Skeletal muscle tissue (tissue), 4 donors: ENCODE measurements around the gene ELF1. TPM values are rescaled to one million over a fixed set of nuclear protein-coding genes. Genes with fewer than 3 reads are reported as not detected.

Experiments used
- H3K27ac ChIP-seq: one replicate; pipeline ENCODE4 v1.7.0; 2013; ENCODE audit warnings: mild to moderate bottlenecking, low read depth, low read length, inconsistent platforms
- H3K27me3 ChIP-seq, 3 donors: one replicate each; pipeline ENCODE4 v1.7.0; 2013; ENCODE audit warnings: low read length in 3 of 3; ENCODE audit not compliant: control insufficient read depth in 3 of 3, insufficient read depth in 3 of 3
- H3K36me3 ChIP-seq, 3 donors: one replicate each; pipeline ENCODE4 v1.7.0; 2013; ENCODE audit warnings: low read length in 3 of 3; ENCODE audit not compliant: control insufficient read depth in 3 of 3, insufficient read depth in 3 of 3
- H3K4me1 ChIP-seq, 3 donors: one replicate each; pipeline ENCODE4 v1.7.0; 2013; ENCODE audit warnings: low read length in 3 of 3, mild to moderate bottlenecking in 3 of 3; ENCODE audit not compliant: control insufficient read depth in 3 of 3, insufficient read depth in 3 of 3
- H3K4me3 ChIP-seq, 3 donors: one replicate each; pipeline ENCODE4 v1.7.0; 2013; ENCODE audit warnings: low read length in 3 of 3
- H3K9ac ChIP-seq, 3 donors: one replicate each; pipeline ENCODE4 v1.7.0; 2013; ENCODE audit warnings: low read length in 3 of 3, mild to moderate bottlenecking in 3 of 3, moderate library complexity in 2 of 3, low read depth in 1 of 3
- H3K9me3 ChIP-seq, 3 donors: one replicate each; pipeline ENCODE4 v1.7.0; 2013; ENCODE audit warnings: low read length in 3 of 3; ENCODE audit not compliant: control insufficient read depth in 3 of 3
- total RNA-seq: library from RNA; depleted of rRNA; stranded (reverse); fragments of >200 nt; gene quantifications from one replicate; pipeline ENCODE4 v1.2.3, GENCODE V29; 2014
- donor health status: Osteomylitis.

The ELF1 gene
- total RNA-seq, result 33.9 TPM

- H3K36me3 ChIP-seq, result no peaks in the 10 kb centered on the region
- H3K9ac ChIP-seq, result peak within 1 kb of the TSS in 2 of 3 donors; percentile 26 to 60
- H3K4me1 ChIP-seq, result peaks cover 7 to 14% (median 11%) of the 10 kb centered on the region in 3 donors
- H3K27me3 ChIP-seq, result no peaks in the 10 kb centered on the region
- H3K9me3 ChIP-seq, result no peaks in the 10 kb centered on the region
- H3K27ac ChIP-seq, result peak within 1 kb of the TSS; percentile 58
- peak within 1 kb of the TSS in 2 of 3 donors; percentile 30 to 60 for H3K4me3 ChIP-seq
Observed at GRCh38 chr13:41019011-41019487, at the start of gene ELF1. Gene ELF1, minus strand, starts transcription at chr13:41019316. Its CDS starts 37,262 bp downstream, at chr13:40982054.

- peaks cover 13 to 47% (median 39%) of the 10 kb centered on the region in 3 donors for H3K36me3 ChIP-seq
- peaks cover 17 to 32% (median 24%) of the 10 kb centered on the region in 3 donors for H3K4me1 ChIP-seq
- no peaks in the 10 kb centered on the region for H3K9me3 ChIP-seq
- H3K9ac ChIP-seq, result peak overlapping the region in 2 of 3 donors; percentile 27 to 44
- peak overlapping the region; percentile 97 for H3K27ac ChIP-seq
- H3K27me3 ChIP-seq, result no peaks in the 10 kb centered on the region
- peak overlapping the region in 1 of 3 donors; percentile 27 for H3K4me3 ChIP-seq
Observed at GRCh38 chr13:41065078-41065477, 46.0 kb upstream of the ELF1 start.

GRCh38 chr13:41064493-41064892, 45.4 kb upstream of the ELF1 start:
- H3K36me3 ChIP-seq, result peaks cover 9 to 44% (median 34%) of the 10 kb centered on the region in 3 donors
- peak overlapping the region in 2 of 3 donors; percentile 17 to 28 for H3K9ac ChIP-seq
- no peaks in the 10 kb centered on the region for H3K9me3 ChIP-seq
- peaks cover 17 to 32% (median 25%) of the 10 kb centered on the region in 3 donors for H3K4me1 ChIP-seq
- peak overlapping the region; percentile 97 for H3K27ac ChIP-seq
- no peak overlapping the region for H3K4me3 ChIP-seq
- no peaks in the 10 kb centered on the region for H3K27me3 ChIP-seq

GRCh38 chr13:41061914-41062837, 43.1 kb upstream of the ELF1 start:
- Histone ChIP-seq H3K27ac (peak overlapping the region; percentile 97), H3K27me3 (no peaks in the 10 kb centered on the region), H3K4me3 (peak overlapping the region; percentile 88 to 98 (median 96)), H3K9me3 (no peaks in the 10 kb centered on the region), H3K4me1 (peaks cover 33 to 47% (median 44%) of the 10 kb centered on the region in 3 donors), H3K36me3 (peaks cover 3 to 23% (median 20%) of the 10 kb centered on the region in 3 donors), H3K9ac (peak overlapping the region; percentile 81 to 98 (median 94))

- Histone ChIP-seq H3K9me3 (no peaks in the 10 kb centered on the region), H3K36me3 (peaks cover 0 to 14% (median 13%) of the 10 kb centered on the region in 3 donors), H3K4me3 (peak within 1 kb of the TSS; percentile 88 to 98 (median 96)), H3K4me1 (peaks cover 38 to 53% (median 49%) of the 10 kb centered on the region in 3 donors), H3K27me3 (no peaks in the 10 kb centered on the region), H3K27ac (peak within 1 kb of the TSS; percentile 97), H3K9ac (peak within 1 kb of the TSS; percentile 81 to 98 (median 94))
Observed at GRCh38 chr13:41061075-41061913, 42.2 kb upstream of the ELF1 start, which contains the start of gene WBP4. Gene WBP4, plus strand, starts transcription at chr13:41061509. Its CDS starts 165 bp downstream, at chr13:41061674.

- Histone ChIP-seq H3K27me3 (no peaks in the 10 kb centered on the region), H3K9ac (peak overlapping the region; percentile 81 to 98 (median 94)), H3K4me1 (peaks cover 39 to 51% (median 49%) of the 10 kb centered on the region in 3 donors), H3K27ac (peak overlapping the region; percentile 97), H3K36me3 (peaks cover 0 to 10% (median 8%) of the 10 kb centered on the region in 3 donors), H3K4me3 (peak overlapping the region; percentile 88 to 98 (median 96)), H3K9me3 (no peaks in the 10 kb centered on the region)
Observed at GRCh38 chr13:41060724-41061074, 41.6 kb upstream of the ELF1 start.

- Histone ChIP-seq H3K36me3 (peaks cover 0 to 5% (median 5%) of the 10 kb centered on the region in 3 donors), H3K27me3 (no peaks in the 10 kb centered on the region), H3K4me3 (peak overlapping the region; percentile 88 to 98 (median 96)), H3K27ac (peak overlapping the region; percentile 97), H3K9me3 (no peaks in the 10 kb centered on the region), H3K4me1 (peaks cover 34 to 47% (median 46%) of the 10 kb centered on the region in 3 donors), H3K9ac (peak overlapping the region; percentile 81 to 98 (median 94))
Observed at GRCh38 chr13:41060082-41060723, 41.1 kb upstream of the ELF1 start.

- Histone ChIP-seq H3K27ac (peak overlapping the region; percentile 97), H3K9ac (peak overlapping the region; percentile 81 to 98 (median 94)), H3K4me3 (peak overlapping the region; percentile 88 to 98 (median 96)), H3K27me3 (no peaks in the 10 kb centered on the region), H3K4me1 (peaks cover 37 to 52% (median 46%) of the 10 kb centered on the region in 3 donors), H3K9me3 (no peaks in the 10 kb centered on the region), H3K36me3 (peaks cover 0 to 5% (median 3%) of the 10 kb centered on the region in 3 donors)
Observed at GRCh38 chr13:41059456-41060081, 40.5 kb upstream of the ELF1 start.
